HK-2 (cell line): ENCODE data around the gene GORAB.

Source experiments
- DNase-seq: peaks from one replicate; pipeline ENCODE4 v3.0.0-alpha.2; 2018; ENCODE audit not compliant: unreplicated experiment

GORAB gene

DNA sequence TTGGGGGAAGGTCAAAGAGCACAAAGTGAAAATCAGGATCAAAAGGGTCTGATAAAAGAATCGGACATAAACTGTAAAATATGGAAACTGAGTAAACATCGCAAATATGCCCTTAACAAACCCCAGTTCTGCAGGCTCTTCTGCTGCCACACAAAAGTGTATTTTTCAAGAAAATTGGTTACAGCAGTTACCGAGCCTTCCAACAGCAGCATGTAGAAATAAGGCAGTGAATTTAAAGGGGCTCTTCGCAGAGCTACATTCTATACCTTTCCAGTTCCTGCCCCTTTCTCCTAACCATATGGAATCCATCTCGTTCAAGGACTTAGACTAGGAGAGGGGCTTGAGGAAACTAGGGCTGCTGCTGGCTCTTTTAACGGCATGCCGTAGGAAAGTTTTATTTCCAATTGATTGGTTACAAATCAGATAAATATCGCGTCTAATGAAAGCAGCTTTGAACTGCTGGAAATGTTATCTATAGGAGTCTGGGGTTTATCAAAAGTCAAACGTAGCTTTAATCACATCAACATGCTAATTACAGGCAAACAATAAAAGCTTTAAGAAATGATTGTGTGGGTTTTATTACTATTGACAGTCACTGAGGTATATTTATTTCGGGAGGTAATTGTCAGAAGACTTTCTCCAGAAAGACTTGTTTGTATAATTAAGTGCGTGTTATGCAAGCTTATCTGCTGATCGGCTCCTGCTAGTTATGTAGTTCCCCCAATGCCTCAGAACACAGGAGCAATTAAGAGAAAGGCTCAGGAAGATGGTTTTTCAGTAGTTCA lies 59.1 kb downstream of the GORAB start:
- DNase-seq = no peak

DNA sequence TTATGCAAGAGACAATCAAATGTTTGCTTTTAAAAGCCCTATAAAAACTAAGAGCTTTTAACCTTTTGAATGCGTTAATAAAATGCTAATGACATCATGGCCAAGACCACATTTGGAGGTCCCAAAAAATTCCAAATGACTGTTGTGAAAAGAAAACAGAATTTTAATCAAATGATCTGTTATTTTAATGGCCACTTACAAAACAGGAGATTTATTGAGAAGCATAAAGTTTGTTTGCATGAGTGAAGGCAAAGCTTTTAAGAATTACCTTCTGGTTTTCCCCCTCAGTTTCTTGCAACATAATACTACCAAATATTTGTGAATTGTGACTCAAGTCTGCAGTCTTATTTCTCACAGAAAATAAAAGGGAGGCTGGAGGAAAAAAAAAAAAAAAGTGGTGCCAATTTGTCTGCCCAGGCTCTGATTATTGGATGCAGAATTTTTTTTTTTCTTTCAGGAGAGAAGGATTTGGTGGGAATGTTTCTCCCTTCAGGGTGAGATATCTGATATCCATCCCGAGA lies 60.7 kb downstream of the GORAB start:
- no peak for DNase-seq

DNA sequence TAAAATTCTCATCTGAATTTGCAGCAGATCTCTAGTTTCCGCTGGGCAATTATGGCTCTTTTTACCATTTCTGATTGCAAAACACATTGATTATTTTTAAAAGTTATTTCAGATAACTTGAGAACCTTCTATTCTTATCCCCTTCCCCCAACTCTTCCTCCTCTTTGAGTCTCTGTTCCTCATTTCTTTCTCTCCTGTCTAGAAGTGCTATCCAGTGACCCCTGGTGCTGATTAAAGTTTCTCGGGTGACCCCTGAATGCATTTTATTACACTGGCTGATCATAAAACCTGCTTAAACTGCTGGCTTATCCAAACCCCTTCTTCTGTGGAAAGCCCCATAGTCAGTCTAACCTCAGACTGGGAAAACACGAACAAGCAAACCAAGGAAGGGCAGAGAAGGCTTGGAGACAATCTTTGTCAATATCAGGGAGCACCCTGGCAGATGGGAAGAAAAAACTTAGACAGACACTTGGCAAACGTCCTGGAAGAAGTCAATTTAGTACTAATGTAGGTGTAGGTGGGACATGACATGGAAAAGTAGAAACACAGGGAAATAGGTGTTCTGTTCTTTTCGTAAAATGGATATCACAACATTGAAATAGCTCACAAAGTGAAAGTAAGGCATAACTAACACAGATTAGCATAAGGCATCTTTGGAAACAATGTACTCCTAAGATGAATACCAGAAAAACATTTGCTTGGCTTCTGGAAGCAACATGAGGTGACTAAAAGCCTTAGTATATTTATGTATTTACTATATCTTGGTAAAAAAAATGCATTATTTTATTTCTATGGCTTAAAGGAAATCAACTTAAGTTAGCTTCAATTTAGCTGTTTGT lies 61.4 kb downstream of the GORAB start:
- DNase-seq = no peak

DNA sequence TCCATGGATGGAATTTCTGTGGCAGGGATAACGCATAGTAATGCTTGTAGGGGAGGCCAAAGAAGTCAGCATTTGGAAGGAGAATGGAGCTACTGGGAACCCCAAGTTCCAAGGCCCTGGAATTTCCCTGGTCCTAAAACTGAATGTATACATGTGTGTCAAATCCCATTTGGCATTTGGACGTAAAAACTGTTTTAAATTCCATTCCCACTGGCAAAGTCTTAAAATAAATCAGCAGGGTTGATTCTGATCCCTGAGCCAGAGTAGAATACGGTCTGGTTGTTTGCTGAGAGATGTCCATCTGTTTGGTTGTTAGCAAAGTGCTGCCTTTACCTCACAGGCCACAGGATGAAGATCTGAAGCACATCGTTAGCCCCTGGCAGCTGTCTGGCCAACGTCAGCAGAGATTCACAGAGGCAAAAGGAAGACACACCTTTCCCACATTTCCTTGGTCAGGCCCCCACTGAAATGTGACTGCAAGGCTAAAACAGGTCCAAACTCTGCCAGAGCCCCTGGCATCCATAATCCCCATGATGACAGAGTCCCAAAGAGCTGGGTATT lies 62.2 kb downstream of the GORAB start:
- no peak for DNase-seq

DNA sequence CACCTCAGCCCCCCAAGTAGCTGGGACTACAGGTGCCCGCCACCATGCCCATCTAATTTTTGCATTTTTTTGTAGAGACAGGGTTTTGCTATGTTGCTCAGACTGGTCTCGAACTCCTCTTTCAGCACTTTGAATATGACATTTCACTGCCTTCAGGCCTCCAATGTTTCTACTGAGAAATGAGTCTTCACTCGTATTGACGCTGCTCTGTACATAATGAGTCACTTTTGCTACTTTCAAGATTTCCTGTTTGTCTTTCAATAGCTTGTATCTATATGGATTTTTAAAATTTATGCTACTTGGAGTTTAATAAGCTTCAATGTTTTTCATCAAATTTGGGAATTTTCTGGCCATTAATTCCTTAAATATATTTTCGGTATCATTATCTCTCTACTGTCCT lies 64.7 kb downstream of the GORAB start:
- DNase-seq = no peak

DNA sequence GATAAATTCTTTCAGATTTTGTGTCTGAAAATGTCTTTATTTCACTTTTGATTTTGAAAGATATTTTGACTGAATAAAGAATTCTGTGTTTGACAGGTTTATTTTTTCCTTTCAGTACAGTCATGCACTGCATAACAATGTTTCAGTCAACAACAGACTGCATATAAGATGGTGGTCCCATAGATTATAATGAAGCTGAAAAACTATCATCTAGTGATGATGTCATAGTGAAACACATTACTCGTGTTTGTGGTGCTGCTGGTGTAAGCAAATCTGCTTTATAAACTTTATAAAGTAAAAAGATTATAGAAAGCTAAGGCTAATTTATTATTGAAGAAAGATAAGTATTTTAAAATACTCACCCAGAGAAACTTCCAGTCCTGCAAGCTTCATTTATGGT lies 66.7 kb downstream of the GORAB start:
- no peak for DNase-seq

DNA sequence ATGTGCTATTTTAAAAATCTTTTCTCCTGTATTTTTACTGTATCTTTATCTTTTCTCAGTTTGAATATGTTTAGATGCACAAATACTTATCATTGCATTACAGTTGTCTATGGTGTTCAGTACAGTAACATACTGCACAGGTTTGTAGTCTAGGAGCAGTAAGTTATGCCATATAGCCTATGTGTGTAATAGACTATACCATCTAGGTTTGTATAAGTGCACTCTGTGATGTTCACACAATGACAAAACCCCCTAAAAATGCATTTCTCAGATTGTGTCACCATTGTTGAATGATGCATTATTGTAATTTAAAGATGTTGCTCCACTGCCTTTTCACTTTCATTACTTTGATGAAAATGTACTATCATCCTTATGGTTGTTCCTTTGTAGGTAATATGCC lies 67.1 kb downstream of the GORAB start:
- no peak for DNase-seq

DNA sequence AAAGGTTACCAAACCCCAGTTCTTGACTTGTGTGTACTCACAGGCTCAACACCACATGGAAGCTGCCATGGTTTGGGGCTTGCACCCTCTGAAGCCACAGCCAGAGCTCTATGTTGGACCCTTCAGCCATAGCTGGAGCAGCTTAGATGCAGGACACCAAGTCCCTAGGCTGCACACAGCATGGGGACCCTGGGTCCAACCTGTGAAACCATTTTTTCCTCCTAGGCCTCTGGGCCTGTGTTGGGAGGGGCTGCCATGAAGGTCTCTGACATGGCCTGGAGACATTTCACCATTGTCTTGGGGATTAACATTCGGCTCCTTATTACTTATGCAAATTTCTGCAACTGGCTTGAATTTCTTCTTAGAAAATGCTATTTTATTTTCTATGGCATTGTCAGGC lies 69.9 kb downstream of the GORAB start:
- no peak for DNase-seq
